ENCODE results near the gene SLC39A8. TPM values are rescaled to one million over a fixed set of nuclear protein-coding genes. Genes with fewer than 3 reads are reported as not detected.

The SLC39A8 gene
- total RNA-seq, 1 experiment from 2014 or later, result 15.5 TPM

DNA sequence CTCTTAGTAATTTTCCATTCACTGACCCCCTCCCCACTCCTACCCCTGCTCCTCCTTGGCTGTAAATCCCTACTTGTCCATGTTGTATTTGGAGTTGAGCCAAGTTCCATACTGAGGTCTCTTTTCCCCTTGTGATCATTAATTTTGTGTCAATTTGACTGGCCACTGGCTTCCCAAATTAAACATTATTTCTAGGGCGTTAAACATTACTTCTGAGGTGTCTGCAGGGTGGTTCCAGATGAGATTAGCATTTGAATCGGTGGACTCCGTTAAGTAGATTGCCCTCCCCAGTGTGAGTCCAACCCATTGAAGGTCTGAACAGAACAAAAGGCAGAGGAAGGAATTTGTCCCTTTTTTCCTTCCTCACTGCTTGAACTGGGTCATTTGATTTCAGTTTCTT, 25.7 kb downstream of the SLC39A8 start:
- H3K36me3 ChIP-seq (ENCODE audit: control insufficient read depth, insufficient read depth, low read length), result no peaks in the 10 kb centered on the region
- intact Hi-C loops (cut with micrococcal nuclease; ENCODE audit: unreplicated experiment), result no loop called here
- CTCF ChIA-PET, result no interaction called here
- Mint-ChIP-seq H3K36me3 (ENCODE audit: insufficient read depth, unreplicated experiment) (no peaks in the 10 kb centered on the region), H3K4me1 (ENCODE audit: low read depth, unreplicated experiment) (no peaks in the 10 kb centered on the region), H3K27me3 (ENCODE audit: insufficient read depth, unreplicated experiment) (no peaks in the 10 kb centered on the region), H3K9me3 (ENCODE audit: unreplicated experiment) (no peaks in the 10 kb centered on the region), H3K4me3 (ENCODE audit: unreplicated experiment) (no peak overlapping the region), H3K27ac (ENCODE audit: unreplicated experiment) (no peak overlapping the region)
- no peak for DNase-seq
- POLR2A ChIA-PET, result no interaction called here
- no peaks in the 10 kb centered on the region for H3K9me3 ChIP-seq
- H3K27me3 ChIP-seq (replicated peaks; ENCODE audit: control insufficient read depth, insufficient read depth, low read length), result no peaks in the 10 kb centered on the region
- 0 out of 2 replicates have a peak, but pooled peaks cover 6% of the 10 kb centered on the region for H3K4me1 ChIP-seq
- TF ChIP-seq, protein P1, sequence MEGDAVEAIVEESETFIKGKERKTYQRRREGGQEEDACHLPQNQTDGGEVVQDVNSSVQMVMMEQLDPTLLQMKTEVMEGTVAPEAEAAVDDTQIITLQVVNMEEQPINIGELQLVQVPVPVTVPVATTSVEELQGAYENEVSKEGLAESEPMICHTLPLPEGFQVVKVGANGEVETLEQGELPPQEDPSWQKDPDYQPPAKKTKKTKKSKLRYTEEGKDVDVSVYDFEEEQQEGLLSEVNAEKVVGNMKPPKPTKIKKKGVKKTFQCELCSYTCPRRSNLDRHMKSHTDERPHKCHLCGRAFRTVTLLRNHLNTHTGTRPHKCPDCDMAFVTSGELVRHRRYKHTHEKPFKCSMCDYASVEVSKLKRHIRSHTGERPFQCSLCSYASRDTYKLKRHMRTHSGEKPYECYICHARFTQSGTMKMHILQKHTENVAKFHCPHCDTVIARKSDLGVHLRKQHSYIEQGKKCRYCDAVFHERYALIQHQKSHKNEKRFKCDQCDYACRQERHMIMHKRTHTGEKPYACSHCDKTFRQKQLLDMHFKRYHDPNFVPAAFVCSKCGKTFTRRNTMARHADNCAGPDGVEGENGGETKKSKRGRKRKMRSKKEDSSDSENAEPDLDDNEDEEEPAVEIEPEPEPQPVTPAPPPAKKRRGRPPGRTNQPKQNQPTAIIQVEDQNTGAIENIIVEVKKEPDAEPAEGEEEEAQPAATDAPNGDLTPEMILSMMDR (IDR thresholded peaks at IDR 0.05; ENCODE audit: insufficient read depth in 1 of 2, low read depth in 1 of 2, low read length in 1 of 2, severe bottlenecking in 1 of 2, unreplicated experiment in 1 of 2), result no peak
- H3K4me3 ChIP-seq (ENCODE audit: low read depth, low read length), result no peak overlapping the region
- no TSS peak for BruUV-seq (replicated peaks)

- no peak for DNase-seq
- CTCF ChIA-PET, result no interaction called here
- H3K4me3 ChIP-seq (ENCODE audit: low read depth, low read length), result no peak overlapping the region
- Mint-ChIP-seq H3K4me3 (ENCODE audit: unreplicated experiment) (no peak overlapping the region), H3K36me3 (ENCODE audit: insufficient read depth, unreplicated experiment) (no peaks in the 10 kb centered on the region), H3K9me3 (ENCODE audit: unreplicated experiment) (no peaks in the 10 kb centered on the region), H3K27me3 (ENCODE audit: insufficient read depth, unreplicated experiment) (no peaks in the 10 kb centered on the region), H3K27ac (ENCODE audit: unreplicated experiment) (no peak overlapping the region), H3K4me1 (ENCODE audit: low read depth, unreplicated experiment) (no peaks in the 10 kb centered on the region)
- POLR2A ChIA-PET, result no interaction called here
- H3K36me3 ChIP-seq (ENCODE audit: control insufficient read depth, insufficient read depth, low read length), result no peaks in the 10 kb centered on the region
- no TSS peak for BruUV-seq (replicated peaks)
- 0 out of 2 replicates have a peak, but pooled peaks cover 6% of the 10 kb centered on the region for H3K4me1 ChIP-seq
- H3K9me3 ChIP-seq, result no peaks in the 10 kb centered on the region
- TF ChIP-seq, protein P1 (IDR thresholded peaks at IDR 0.05; ENCODE audit: insufficient read depth in 1 of 2, low read depth in 1 of 2, low read length in 1 of 2, severe bottlenecking in 1 of 2, unreplicated experiment in 1 of 2), result no peak
- intact Hi-C loops (cut with micrococcal nuclease; ENCODE audit: unreplicated experiment), result no loop called here
- no peaks in the 10 kb centered on the region for H3K27me3 ChIP-seq (replicated peaks; ENCODE audit: control insufficient read depth, insufficient read depth, low read length)
Measured at GRCh38 chr4:102318526-102318925, 26.8 kb downstream of the SLC39A8 start.

DNA sequence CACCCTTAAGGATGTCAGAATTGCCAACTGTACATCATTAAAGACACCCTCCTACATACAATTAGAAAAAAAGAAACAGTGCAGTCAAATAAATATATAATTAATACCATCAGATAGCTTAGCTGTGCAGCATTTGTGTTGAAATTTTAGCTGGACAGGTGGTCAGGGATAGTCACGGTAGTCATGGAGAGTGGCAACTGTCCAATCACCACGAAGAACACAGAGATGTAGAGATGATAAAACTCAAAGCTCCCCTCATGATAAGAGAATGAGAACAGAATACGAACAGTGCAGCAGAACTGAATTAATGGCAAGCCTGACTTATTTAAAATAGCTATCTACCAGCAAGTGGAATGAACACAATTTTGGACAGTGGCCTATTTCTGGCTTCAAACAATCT, 27.2 kb downstream of the SLC39A8 start:
- Mint-ChIP-seq H3K27ac (ENCODE audit: unreplicated experiment) (no peak overlapping the region), H3K36me3 (ENCODE audit: insufficient read depth, unreplicated experiment) (no peaks in the 10 kb centered on the region), H3K4me1 (ENCODE audit: low read depth, unreplicated experiment) (no peaks in the 10 kb centered on the region), H3K27me3 (ENCODE audit: insufficient read depth, unreplicated experiment) (no peaks in the 10 kb centered on the region), H3K9me3 (ENCODE audit: unreplicated experiment) (no peaks in the 10 kb centered on the region), H3K4me3 (ENCODE audit: unreplicated experiment) (no peak overlapping the region)
- Histone ChIP-seq H3K27me3 (replicated peaks; ENCODE audit: control insufficient read depth, insufficient read depth, low read length) (no peaks in the 10 kb centered on the region), H3K9me3 (no peaks in the 10 kb centered on the region), H3K4me3 (ENCODE audit: low read depth, low read length) (no peak overlapping the region), H3K4me1 (0 out of 2 replicates have a peak, but pooled peaks cover 6% of the 10 kb centered on the region), H3K36me3 (ENCODE audit: control insufficient read depth, insufficient read depth, low read length) (no peaks in the 10 kb centered on the region)
- DNase-seq, result no peak
- intact Hi-C loops (cut with micrococcal nuclease; ENCODE audit: unreplicated experiment), result no loop called here
- TF ChIP-seq, protein P1 (IDR thresholded peaks at IDR 0.05; ENCODE audit: insufficient read depth in 1 of 2, low read depth in 1 of 2, low read length in 1 of 2, severe bottlenecking in 1 of 2, unreplicated experiment in 1 of 2), result no peak
- no TSS peak for BruUV-seq (replicated peaks)
- ChIA-PET POLR2A (no interaction called here), CTCF (interaction anchor here (0.6 kb wide), 1 partner anchor 113 kb away, joined by 3 read pairs; no protein-coding TSS in a partner anchor)

All from Caco-2 (cell line).